Esophagus muscularis mucosa (tissue), 4 donors: ENCODE measurements around the gene MXRA8. TPM values are rescaled to one million over a fixed set of nuclear protein-coding genes. Genes with fewer than 3 reads are reported as not detected.
A peak's percentile ranks its signal among the peaks of the same experiment; 100 is the strongest.

Source experiments
- DNase-seq: peaks from one replicate; pipeline ENCODE4 v3.0.0-alpha.2; 2017; ENCODE audit errors: extremely low spot score
- H3K27ac ChIP-seq, 4 donors: fragments of 200-600 bp; sonication (generic); replicated peaks in 1 of 4; 1 replicate in 3 of 4; 2 replicates in 1 of 4; pipeline ENCODE4 v1.5.1; 2016 to 2019; ENCODE audit warnings: mild to moderate bottlenecking in 1 of 4
- H3K27me3 ChIP-seq, 4 donors: fragments of 200-600 bp; sonication (generic); one replicate each; pipeline versions ENCODE4 v1.5.1 to v1.6.0; 2016 to 2019
- H3K36me3 ChIP-seq, 4 donors: fragments of 200-600 bp; sonication (generic); one replicate each; pipeline ENCODE4 v1.5.1; 2016 to 2019
- H3K4me1 ChIP-seq, 4 donors: fragments of 200-600 bp; sonication (generic); one replicate each; pipeline ENCODE4 v1.5.1; 2016 to 2019
- H3K4me3 ChIP-seq, 4 donors: fragments of 200-600 bp; sonication (generic); 1 replicate in 2 of 4; 2 replicates in 2 of 4; pipeline ENCODE4 v1.5.1; 2016 to 2019; ENCODE audit warnings: mild to moderate bottlenecking in 4 of 4, moderate library complexity in 1 of 4
- H3K9me3 ChIP-seq, 4 donors: fragments of 200-600 bp; sonication (generic); 1 replicate in 3 of 4; 2 replicates in 1 of 4; pipeline ENCODE4 v1.5.1; 2016 to 2019
- EP300 ChIP-seq: sonication (generic); formaldehyde crosslinking; IDR thresholded peaks from one replicate; pipeline ENCODE4 v1.6.1; 2017; ENCODE audit warnings: antibody characterized with exemption
- POLR2A ChIP-seq: fragments of 450-650 bp; IDR thresholded peaks from one replicate; pipeline ENCODE4 v1.6.1; 2017; ENCODE audit warnings: antibody characterized with exemption, moderate library complexity, mild to moderate bottlenecking, low read depth
- POLR2AphosphoS5 ChIP-seq, 2 donors: sonication (generic); formaldehyde crosslinking; IDR thresholded peaks; one replicate each; pipeline ENCODE4 v1.6.1; 2017; ENCODE audit warnings: antibody characterized with exemption in 2 of 2
- WGBS: methylation state at CpG from one replicate; pipeline ENCODE4 v1.1.5; 2018; 5-methylcytosine and 5-hydroxymethylcytosine counted together
- intact Hi-C: fragments of 100-400 bp; cut with DNase I; formaldehyde crosslinking; loops from one replicate; pipeline ENCODE4 v1.15.1; 2023
- total RNA-seq, 4 donors: library from RNA; depleted of rRNA; stranded (reverse); fragments of >200 nt; gene quantifications; one replicate each; pipeline versions ENCODE4 v1.1.0 to v1.2.1, GENCODE V29; 2016
- TF ChIP-seq, protein P1 (sequence below), 3 experiments: fragments of 200-600 bp in 2 of 3; fragments of 450-650 bp in 1 of 3; sonication (generic) in 2 of 3; IDR thresholded peaks; one replicate each; pipeline ENCODE4 v1.5.1; 2017 to 2019; ENCODE audit warnings: antibody characterized with exemption in 3 of 3, mild to moderate bottlenecking in 2 of 3, moderate library complexity in 1 of 3

The MXRA8 gene
- total RNA-seq, 4 donors from 2014 or later: 68.5 to 129 (median 87.2) TPM

DNA sequence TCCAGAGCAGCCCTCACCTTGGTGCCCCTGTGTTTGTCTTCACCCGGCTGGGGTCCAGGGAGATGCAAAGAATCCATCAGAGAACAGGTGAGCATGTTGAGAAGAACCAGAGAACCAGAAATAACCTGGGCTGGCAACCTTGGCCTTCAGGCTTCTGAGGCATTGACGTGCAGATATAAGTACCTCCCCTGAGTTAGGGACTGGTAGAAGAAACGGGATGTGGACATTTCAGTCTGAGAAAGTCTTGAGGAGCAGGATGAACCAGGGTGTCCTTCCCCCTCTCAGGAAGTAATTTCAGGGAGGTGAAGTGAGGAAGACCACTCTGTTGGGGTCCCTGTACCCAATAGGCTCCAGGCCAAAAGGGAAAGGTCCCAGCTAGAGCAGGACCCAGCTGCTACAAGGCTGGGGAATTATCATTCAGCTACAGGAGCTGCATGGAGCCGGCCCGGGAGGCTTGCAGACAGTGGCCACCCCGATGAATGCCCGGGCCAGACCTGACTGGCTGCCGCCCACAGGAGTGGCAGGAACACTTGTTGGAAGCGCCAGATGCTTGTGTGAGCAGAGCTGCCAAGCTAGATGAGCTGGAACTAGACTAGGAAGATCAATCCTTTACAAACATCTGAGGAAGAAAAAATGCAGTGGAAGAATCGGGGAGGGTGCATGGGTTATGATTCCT is 18.3 kb upstream of the MXRA8 start:
- Histone ChIP-seq H3K27me3 (no peaks in the 10 kb centered on the region), H3K4me1 (peaks cover 29 to 38% (median 36%) of the 10 kb centered on the region in 4 donors), H3K4me3 (no peak overlapping the region), H3K36me3 (peaks cover 3 to 31% (median 20%) of the 10 kb centered on the region in 4 donors), H3K9me3 (no peaks in the 10 kb centered on the region), H3K27ac (peak overlapping the region in 2 of 4 donors; percentile 88 to 97)
- TF ChIP-seq, protein P1, sequence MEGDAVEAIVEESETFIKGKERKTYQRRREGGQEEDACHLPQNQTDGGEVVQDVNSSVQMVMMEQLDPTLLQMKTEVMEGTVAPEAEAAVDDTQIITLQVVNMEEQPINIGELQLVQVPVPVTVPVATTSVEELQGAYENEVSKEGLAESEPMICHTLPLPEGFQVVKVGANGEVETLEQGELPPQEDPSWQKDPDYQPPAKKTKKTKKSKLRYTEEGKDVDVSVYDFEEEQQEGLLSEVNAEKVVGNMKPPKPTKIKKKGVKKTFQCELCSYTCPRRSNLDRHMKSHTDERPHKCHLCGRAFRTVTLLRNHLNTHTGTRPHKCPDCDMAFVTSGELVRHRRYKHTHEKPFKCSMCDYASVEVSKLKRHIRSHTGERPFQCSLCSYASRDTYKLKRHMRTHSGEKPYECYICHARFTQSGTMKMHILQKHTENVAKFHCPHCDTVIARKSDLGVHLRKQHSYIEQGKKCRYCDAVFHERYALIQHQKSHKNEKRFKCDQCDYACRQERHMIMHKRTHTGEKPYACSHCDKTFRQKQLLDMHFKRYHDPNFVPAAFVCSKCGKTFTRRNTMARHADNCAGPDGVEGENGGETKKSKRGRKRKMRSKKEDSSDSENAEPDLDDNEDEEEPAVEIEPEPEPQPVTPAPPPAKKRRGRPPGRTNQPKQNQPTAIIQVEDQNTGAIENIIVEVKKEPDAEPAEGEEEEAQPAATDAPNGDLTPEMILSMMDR (IDR thresholded peaks at IDR 0.05): no peak
- no peak for TF ChIP-seq EP300
- no peak for TF ChIP-seq POLR2A
- TF ChIP-seq POLR2AphosphoS5 (IDR thresholded peaks at IDR 0.05): no peak
- WGBS: 91% methylated on average over 9 of the region's 10 CpGs
- intact Hi-C loops: loop anchor here (10.0 kb wide), 1 partner anchor 262 kb away; the partner anchor contains the start of gene C1orf159
- no peak for DNase-seq

DNA sequence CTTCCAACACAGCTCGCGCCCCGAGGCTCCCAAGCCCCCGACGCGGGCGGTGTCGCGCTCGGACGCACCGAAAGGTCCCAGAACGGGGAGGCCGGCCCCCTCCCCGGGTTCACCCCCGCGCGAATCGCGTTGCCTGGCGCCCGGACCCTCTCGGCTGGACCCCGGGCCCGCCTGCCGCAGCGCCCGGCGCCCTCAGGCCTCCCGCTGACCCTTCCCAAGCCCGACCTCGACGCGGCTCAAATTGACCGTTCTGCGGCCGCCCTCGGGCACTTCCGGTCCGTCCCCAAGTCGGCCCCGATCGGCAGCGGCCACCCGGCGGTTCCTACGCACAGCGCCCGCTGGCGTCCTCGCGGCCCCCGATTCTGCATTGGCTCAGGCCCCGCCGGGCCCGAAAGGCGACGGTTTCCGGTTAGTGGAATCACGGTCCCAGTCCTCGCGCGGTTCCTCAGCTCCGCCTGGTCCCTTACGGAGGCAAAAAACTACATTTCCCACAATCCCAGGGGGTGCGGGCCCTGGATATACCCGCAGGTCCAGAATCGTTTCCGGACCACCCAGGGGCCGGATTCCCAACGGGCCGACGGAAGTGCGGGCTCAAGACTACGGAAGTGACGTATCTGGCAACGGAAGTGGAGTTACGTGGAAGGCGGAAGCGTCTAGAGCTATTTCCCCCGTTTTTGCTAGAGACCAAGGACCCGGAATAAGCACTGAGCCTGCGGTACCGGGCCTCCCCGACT is 16.7 kb upstream of the MXRA8 start, which contains the start of gene AURKAIP1:
TSS of gene AURKAIP1 (minus strand) at position 279 of the 734 bp plus-strand sequence. CDS start 451 bp downstream, outside the sequence.
- intact Hi-C loops: loop anchor here (2.0 to 10.0 kb wide), 2 partner anchors 24 to 260 kb away; partner anchors contain the start of genes C1orf159 and CCNL2
- TF ChIP-seq, protein P1 (IDR thresholded peaks at IDR 0.05): peak in 2 of 3 experiments; percentile 35 to 47
- peak; percentile 86 to 93 for TF ChIP-seq POLR2AphosphoS5 (IDR thresholded peaks at IDR 0.05)
- TF ChIP-seq POLR2A: no peak
- DNase-seq: peak; percentile 99

DNA sequence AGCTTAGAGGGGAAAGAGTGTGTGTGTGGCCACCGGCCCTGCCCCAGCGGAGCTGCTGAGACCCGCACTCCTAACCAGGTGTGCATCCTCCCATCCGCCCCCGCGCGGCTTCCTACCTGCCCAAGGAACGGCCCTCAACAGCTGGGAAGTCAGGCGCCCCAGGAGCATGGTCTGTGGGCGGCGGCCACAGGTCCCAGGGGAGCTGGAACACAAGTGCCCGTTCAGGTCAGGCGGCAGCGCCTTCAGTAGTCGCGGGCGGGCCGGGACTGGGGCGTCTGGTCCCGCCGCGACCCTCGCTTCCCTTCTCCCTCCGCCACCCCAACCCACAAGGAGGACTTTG is 16.2 kb upstream of the MXRA8 start:
- Histone ChIP-seq H3K27me3 (no peaks in the 10 kb centered on the region), H3K4me3 (peak overlapping the region; percentile 71 to 99 (median 86)), H3K27ac (peak overlapping the region; percentile 88 to 97 (median 95)), H3K36me3 (peaks cover 0 to 19% (median 15%) of the 10 kb centered on the region in 4 donors), H3K4me1 (peaks cover 32 to 45% (median 43%) of the 10 kb centered on the region in 4 donors), H3K9me3 (no peaks in the 10 kb centered on the region)
- TF ChIP-seq, protein P1 (IDR thresholded peaks at IDR 0.05): no peak
- TF ChIP-seq EP300 (no peak), POLR2AphosphoS5 (IDR thresholded peaks at IDR 0.05) (no peak), POLR2A (no peak)
- no peak for DNase-seq
- no CpG with 5 or more reads among the region's 24 CpGs for WGBS
- intact Hi-C loops: loop anchor here (2.0 to 10.0 kb wide), 2 partner anchors 24 to 260 kb away; partner anchors contain the start of genes C1orf159 and CCNL2

More for the DNA sequence above, 16.7 kb upstream of the MXRA8 start, which contains the start of gene AURKAIP1:
- Histone ChIP-seq H3K4me3 (peak within 1 kb of the TSS; percentile 71 to 99 (median 86)), H3K9me3 (no peaks in the 10 kb centered on the region), H3K36me3 (peaks cover 0 to 19% (median 15%) of the 10 kb centered on the region in 4 donors), H3K27me3 (no peaks in the 10 kb centered on the region), H3K4me1 (peaks cover 32 to 45% (median 43%) of the 10 kb centered on the region in 4 donors), H3K27ac (peak within 1 kb of the TSS; percentile 88 to 97 (median 95))
- under 1% methylated on average over 27 of the region's 85 CpGs for WGBS

DNA sequence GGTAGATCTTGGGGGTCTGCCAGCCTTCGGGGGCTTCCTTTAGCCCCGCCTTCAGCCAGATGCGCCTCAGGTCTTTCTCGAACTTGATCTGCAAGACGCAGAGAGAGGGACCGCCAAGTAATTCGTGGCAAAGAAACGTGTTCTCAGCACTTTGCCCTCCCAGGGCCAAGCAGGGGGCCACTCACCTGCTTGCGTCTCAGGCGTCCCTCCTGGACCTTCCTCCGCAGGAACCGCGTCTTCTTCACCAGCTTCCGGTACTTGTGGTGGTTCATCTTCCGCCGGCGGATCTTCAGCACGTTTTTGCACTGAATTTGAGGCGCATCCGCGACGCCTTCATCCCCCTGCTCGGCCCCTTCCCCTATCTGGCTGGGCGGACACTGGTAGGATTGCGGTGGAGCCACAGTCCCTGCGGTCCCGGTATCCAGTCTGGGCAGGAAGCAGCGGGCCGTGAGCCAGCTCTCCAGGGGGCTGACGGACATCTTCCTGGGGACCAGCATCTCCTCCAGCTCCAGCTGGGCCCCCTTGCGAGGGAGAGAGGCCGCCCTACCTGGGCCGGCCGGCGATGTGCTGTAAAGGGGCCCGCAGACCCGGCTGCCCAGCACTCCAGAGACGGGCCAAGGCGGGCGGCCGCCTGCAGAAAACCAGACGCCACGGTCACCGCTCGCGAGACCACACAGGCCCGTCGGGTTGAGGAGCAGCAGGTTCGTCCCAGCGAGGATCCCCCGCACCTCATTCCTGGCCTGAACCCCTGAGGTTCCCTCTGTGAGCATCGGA is 15.6 kb upstream of the MXRA8 start:
- Histone ChIP-seq H3K36me3 (peaks cover 0 to 19% (median 15%) of the 10 kb centered on the region in 4 donors), H3K27me3 (no peaks in the 10 kb centered on the region), H3K27ac (peak overlapping the region; percentile 88 to 97 (median 95)), H3K4me1 (peaks cover 32 to 45% (median 43%) of the 10 kb centered on the region in 4 donors), H3K9me3 (no peaks in the 10 kb centered on the region), H3K4me3 (peak overlapping the region; percentile 71 to 99 (median 86))
- intact Hi-C loops: loop anchor here (2.0 to 10.0 kb wide), 3 partner anchors 25 to 259 kb away; partner anchors contain the start of genes C1orf159, CCNL2 and DVL1
- WGBS: 71% methylated on average over 31 of the region's 52 CpGs
- TF ChIP-seq POLR2A (no peak), POLR2AphosphoS5 (IDR thresholded peaks at IDR 0.05) (no peak), EP300 (no peak)
- TF ChIP-seq, protein P1 (IDR thresholded peaks at IDR 0.05): no peak
- no peak for DNase-seq
